Measurements from ENCODE around the gene PLCD4. TPM values are rescaled to one million over a fixed set of nuclear protein-coding genes. Genes with fewer than 3 reads are reported as not detected.

Gene PLCD4
- total and polyA plus RNA-seq, 4 donors: 7.0 to 12.8 (median 8.7) TPM

DNA sequence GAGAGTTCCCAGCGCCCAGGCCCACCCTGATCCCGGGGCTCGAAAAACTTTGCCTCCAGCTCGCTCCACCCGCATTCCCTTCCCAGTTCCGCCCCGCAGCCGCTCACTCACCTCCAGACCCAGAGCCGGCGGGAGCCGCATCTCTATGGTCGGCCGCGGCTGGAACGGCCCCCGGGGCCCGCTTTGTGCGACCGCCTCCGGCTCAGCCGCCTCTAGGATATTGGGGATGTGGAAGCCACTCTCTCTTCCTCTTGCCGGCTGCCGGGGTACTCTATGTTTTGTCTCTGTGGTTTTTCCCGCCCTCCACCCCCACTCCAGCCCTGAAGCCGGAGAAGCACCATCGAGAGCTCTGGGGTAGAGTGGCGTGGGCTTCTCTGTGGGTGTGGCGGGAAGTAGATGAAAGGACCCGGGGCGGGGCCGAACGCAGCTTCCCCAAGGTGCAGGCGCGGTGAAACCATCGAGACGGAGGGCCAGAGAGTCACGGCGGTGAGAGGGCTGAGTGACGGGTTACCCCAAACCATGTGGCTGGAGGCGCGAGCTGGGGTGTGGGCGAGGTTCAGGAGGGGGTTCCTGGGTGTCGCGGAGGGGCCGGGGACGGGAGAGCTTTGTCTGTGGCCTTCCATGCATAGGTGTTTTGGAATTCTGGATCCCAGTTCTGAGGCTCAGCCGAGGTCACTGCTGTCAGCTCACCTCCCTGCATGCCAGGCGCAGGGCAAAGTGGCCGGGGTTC is 51.7 kb downstream of the PLCD4 start, which contains the start of the genes BCS1L and ZNF142:
TSS of gene BCS1L (plus strand) at position 426 of the 730 bp plus-strand sequence. CDS start 1,305 bp downstream, outside the sequence.
TSS of gene ZNF142 (minus strand) at position 366 of the 730 bp plus-strand sequence. CDS start 3,194 bp downstream, outside the sequence.
- peak within 1 kb of the TSS; percentile 69 for H3K4me3 ChIP-seq (ENCODE audit: low read depth, low read length)
- H3K27ac ChIP-seq (ENCODE audit: low read depth, low read length): peak within 1 kb of the TSS; percentile 36
- H3K27me3 ChIP-seq (ENCODE audit: control insufficient read depth, insufficient read depth, low read length): no peaks in the 10 kb centered on the region
- H3K36me3 ChIP-seq (ENCODE audit: control insufficient read depth, insufficient read depth, low read length): peaks cover 64% of the 10 kb centered on the region
- no peaks in the 10 kb centered on the region for H3K9me3 ChIP-seq (ENCODE audit: control insufficient read depth, insufficient read depth, low read length)
- WGBS (ENCODE audit: insufficient coverage): 0% methylated on average over 39 of the region's 49 CpGs
- peaks cover 11% of the 10 kb centered on the region for H3K4me1 ChIP-seq (ENCODE audit: control insufficient read depth, insufficient read depth, low read length)
- DNase-seq (ENCODE audit: low read depth in 4 of 6, low spot score in 6 of 6): peak; percentile 77 to 98 (median 87)

DNA sequence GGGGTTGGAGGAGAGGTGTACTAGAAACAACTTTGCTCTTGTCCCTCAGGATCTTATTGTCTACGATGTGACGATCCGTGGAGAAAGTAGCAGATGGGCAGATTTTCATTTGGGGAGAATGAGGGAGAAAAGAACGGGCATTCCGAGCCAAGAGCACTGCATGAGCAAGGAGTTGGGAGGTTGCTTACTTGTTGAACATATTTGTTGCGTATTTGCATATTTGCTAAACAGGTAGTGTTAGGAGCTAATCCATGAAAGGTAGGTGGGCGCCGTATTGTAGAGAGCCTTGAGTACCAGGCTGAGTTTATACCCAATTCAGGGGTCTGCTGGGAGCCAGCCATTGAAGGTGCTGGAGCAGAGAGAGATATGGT is 52.3 kb downstream of the PLCD4 start:
- Histone ChIP-seq H3K36me3 (ENCODE audit: control insufficient read depth, insufficient read depth, low read length) (peaks cover 66% of the 10 kb centered on the region), H3K9me3 (ENCODE audit: control insufficient read depth, insufficient read depth, low read length) (no peaks in the 10 kb centered on the region), H3K4me1 (ENCODE audit: control insufficient read depth, insufficient read depth, low read length) (peaks cover 11% of the 10 kb centered on the region), H3K4me3 (ENCODE audit: low read depth, low read length) (peak overlapping the region; percentile 69), H3K27ac (ENCODE audit: low read depth, low read length) (no peak overlapping the region), H3K27me3 (ENCODE audit: control insufficient read depth, insufficient read depth, low read length) (no peaks in the 10 kb centered on the region)
- no peak for DNase-seq (ENCODE audit: low read depth in 4 of 6, low spot score in 6 of 6)
- WGBS (ENCODE audit: insufficient coverage): 19% methylated on average over 8 of the region's 8 CpGs

DNA sequence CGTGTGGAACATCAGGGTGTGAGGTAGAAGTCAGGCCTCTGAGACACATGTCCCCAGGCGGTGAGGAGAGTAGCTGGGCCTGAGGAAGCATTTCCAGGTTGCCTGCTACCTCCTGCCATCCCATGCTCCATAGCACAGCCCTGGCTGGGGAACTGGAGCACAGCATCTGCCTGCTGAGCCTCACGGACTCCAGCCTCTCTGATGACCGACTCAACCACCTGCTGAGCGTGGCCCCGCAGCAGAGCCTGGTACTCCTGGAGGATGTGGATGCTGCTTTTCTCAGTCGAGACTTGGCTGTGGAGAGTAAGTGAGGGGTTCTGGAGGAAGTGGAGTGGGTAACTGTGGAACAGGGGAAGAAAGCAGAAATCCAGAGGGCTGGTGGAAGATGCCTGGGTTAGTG is 54.7 kb downstream of the PLCD4 start:
- Histone ChIP-seq H3K9me3 (ENCODE audit: control insufficient read depth, insufficient read depth, low read length) (no peaks in the 10 kb centered on the region), H3K4me1 (ENCODE audit: control insufficient read depth, insufficient read depth, low read length) (peaks cover 11% of the 10 kb centered on the region), H3K27ac (ENCODE audit: low read depth, low read length) (no peak overlapping the region), H3K27me3 (ENCODE audit: control insufficient read depth, insufficient read depth, low read length) (no peaks in the 10 kb centered on the region), H3K36me3 (ENCODE audit: control insufficient read depth, insufficient read depth, low read length) (peaks cover 68% of the 10 kb centered on the region), H3K4me3 (ENCODE audit: low read depth, low read length) (no peak overlapping the region)
- DNase-seq (ENCODE audit: low read depth in 4 of 6, low spot score in 6 of 6): no peak
- 90% methylated on average over 7 of the region's 7 CpGs for WGBS (ENCODE audit: insufficient coverage)

DNA sequence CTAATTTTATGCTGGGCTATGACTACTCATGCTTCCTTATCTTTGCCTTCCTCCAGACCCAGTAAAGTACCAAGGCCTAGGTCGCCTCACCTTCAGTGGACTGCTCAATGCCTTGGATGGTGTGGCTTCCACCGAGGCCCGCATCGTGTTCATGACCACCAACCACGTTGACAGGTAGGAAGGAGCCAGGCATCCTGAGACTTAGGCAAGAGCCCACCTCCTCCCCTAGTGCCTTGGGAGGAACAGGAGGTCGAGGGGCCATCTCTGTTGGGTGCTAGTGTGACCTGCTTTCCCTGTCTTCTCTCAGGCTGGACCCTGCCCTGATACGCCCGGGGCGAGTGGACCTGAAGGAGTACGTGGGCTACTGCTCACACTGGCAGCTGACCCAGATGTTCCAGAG is 55.1 kb downstream of the PLCD4 start:
- peaks cover 11% of the 10 kb centered on the region for H3K4me1 ChIP-seq (ENCODE audit: control insufficient read depth, insufficient read depth, low read length)
- H3K36me3 ChIP-seq (ENCODE audit: control insufficient read depth, insufficient read depth, low read length): peaks cover 69% of the 10 kb centered on the region
- 93% methylated on average over 10 of the region's 10 CpGs for WGBS (ENCODE audit: insufficient coverage)
- H3K27me3 ChIP-seq (ENCODE audit: control insufficient read depth, insufficient read depth, low read length): no peaks in the 10 kb centered on the region
- H3K4me3 ChIP-seq (ENCODE audit: low read depth, low read length): no peak overlapping the region
- H3K27ac ChIP-seq (ENCODE audit: low read depth, low read length): no peak overlapping the region
- H3K9me3 ChIP-seq (ENCODE audit: control insufficient read depth, insufficient read depth, low read length): no peaks in the 10 kb centered on the region
- DNase-seq (ENCODE audit: low read depth in 4 of 6, low spot score in 6 of 6): no peak

DNA sequence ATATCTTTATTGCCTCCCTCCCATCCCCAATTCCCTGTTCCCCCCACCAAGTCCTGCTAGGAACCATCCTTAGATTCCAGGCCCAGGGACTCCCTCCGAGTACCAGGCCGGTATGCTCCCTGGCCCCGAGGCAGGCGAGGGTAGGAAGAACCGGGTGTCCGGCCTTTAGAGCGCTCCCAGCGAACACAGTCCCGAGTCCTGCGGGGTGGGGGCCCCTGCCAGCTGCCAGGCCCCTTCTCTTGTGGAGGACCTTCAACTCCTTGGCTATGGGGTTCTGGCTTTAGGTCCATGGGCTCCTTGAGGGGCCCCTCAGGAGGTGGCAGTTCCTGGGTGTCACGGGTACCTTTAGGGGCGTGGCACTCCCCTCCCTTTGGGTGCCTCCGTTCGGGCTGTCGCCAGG is 56.2 kb downstream of the PLCD4 start:
- H3K36me3 ChIP-seq (ENCODE audit: control insufficient read depth, insufficient read depth, low read length): peaks cover 73% of the 10 kb centered on the region
- 89% methylated on average over 15 of the region's 15 CpGs for WGBS (ENCODE audit: insufficient coverage)
- no peak for DNase-seq (ENCODE audit: low read depth in 4 of 6, low spot score in 6 of 6)

DNA sequence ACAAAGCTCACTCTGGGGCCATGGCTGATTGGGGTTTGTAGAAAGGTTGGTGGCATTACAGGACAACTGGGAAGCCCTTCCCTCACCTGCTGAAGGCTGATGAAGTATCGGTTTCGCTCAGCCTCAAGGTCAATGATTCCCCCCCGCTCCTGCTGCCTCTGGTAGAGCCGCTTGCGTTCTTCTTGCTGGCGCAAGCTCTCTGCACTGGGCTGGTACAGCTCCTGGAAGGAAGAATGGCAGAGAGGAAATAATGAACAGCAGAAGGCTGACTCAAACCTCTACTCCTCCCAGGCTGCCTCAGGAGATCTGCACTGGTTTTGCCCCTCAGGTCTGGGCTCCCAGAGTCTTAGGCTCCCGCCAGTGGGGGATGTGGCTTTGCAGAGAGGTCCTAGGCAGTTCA is 57.0 kb downstream of the PLCD4 start:
- Histone ChIP-seq H3K9me3 (ENCODE audit: control insufficient read depth, insufficient read depth, low read length) (no peaks in the 10 kb centered on the region), H3K27me3 (ENCODE audit: control insufficient read depth, insufficient read depth, low read length) (no peaks in the 10 kb centered on the region), H3K4me1 (ENCODE audit: control insufficient read depth, insufficient read depth, low read length) (no peaks in the 10 kb centered on the region), H3K27ac (ENCODE audit: low read depth, low read length) (no peak overlapping the region), H3K36me3 (ENCODE audit: control insufficient read depth, insufficient read depth, low read length) (peaks cover 73% of the 10 kb centered on the region), H3K4me3 (ENCODE audit: low read depth, low read length) (no peak overlapping the region)
- WGBS (ENCODE audit: insufficient coverage): 100% methylated on average over 6 of the region's 7 CpGs
- no peak for DNase-seq (ENCODE audit: low read depth in 4 of 6, low spot score in 6 of 6)

More for the DNA sequence above, 56.2 kb downstream of the PLCD4 start:
- no peaks in the 10 kb centered on the region for H3K9me3 ChIP-seq (ENCODE audit: control insufficient read depth, insufficient read depth, low read length)
- no peak overlapping the region for H3K27ac ChIP-seq (ENCODE audit: low read depth, low read length)
- H3K4me3 ChIP-seq (ENCODE audit: low read depth, low read length): no peak overlapping the region
- peaks cover 2% of the 10 kb centered on the region for H3K4me1 ChIP-seq (ENCODE audit: control insufficient read depth, insufficient read depth, low read length)
- H3K27me3 ChIP-seq (ENCODE audit: control insufficient read depth, insufficient read depth, low read length): no peaks in the 10 kb centered on the region

DNA sequence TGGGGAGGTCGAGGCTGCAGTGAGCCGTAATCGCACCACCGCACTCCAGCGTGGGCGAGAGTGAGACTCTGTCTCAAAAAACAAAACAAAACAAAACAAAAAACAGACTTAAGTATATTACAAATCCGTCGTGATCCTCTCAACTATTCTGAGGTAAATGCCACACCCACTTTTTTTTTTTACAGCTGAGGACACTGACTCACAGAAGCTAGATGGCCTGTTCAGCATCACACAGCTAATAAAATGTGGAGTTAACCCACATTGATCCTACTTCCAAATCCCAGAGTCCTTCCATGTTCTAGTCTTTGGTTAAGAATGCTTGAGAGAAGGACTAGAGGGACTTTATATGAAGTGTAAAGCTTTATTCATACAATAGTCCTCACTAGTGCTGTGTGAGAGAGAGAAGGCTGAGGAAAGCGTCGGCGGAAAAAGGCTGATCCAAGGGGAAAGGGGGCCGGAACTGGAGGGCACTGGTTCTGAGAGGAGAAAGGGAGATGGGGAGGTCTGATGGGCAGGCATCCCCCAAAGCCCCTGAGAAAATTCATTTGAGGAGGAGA is 63.5 kb downstream of the PLCD4 start:
- Histone ChIP-seq H3K36me3 (ENCODE audit: control insufficient read depth, insufficient read depth, low read length) (peaks cover 36% of the 10 kb centered on the region), H3K27ac (ENCODE audit: low read depth, low read length) (peak overlapping the region; percentile 84), H3K9me3 (ENCODE audit: control insufficient read depth, insufficient read depth, low read length) (no peaks in the 10 kb centered on the region), H3K27me3 (ENCODE audit: control insufficient read depth, insufficient read depth, low read length) (no peaks in the 10 kb centered on the region), H3K4me3 (ENCODE audit: low read depth, low read length) (peak overlapping the region; percentile 93), H3K4me1 (ENCODE audit: control insufficient read depth, insufficient read depth, low read length) (peaks cover 16% of the 10 kb centered on the region)
- DNase-seq (ENCODE audit: low read depth in 4 of 6, low spot score in 6 of 6): no peak
- WGBS (ENCODE audit: insufficient coverage): 40% methylated on average over 12 of the region's 12 CpGs

DNA sequence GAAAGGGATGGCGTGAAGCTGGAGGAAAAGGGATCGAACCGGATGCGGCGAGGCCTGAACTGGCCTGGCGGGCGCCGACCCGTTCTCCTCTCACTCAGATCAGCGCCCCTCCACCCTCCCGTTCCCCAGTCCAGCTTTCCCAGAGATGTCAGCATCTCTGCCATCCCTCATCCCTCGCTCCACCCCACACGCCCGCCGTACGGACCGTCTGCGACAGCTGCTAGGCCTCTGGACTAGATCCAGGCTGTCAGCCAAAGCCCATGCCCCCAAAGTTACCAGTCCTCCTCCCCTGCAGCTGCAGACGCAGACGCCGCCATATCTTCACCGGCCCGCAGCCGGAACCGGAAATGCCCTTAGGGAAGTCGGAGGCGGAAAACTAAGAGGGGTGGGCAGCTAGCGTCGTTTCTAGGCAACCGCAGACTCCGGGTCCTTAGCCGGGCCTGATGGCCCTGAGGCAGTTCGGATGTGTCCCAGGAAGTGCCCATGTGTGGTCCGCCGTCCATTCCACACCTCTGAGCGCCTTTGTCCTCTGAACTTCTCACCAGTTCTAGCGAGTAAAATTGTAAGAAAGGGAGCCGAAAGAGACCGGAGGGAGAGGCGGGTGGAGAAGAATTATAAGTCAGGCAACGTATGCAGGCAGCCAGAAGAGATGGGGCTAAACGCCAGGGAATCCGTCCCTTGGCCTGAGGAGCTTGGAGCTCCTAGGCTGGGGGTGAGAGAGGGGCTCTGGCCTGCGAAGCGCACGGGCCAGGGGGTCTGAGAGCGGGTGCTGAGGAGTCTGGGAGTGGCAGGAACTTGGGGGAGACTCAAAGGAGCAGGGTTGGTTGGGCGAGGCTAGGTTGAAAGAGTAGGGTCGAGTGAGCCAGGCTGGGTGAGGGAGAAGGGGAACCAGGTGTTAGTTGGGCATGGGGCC is 64.2 kb downstream of the PLCD4 start, which contains the start of the genes RNF25 and STK36:
TSS of gene RNF25 (minus strand) at position 349 of the 913 bp plus-strand sequence. CDS start at position 317, 32 bp downstream.
TSS of gene STK36 (plus strand) at position 433 of the 913 bp plus-strand sequence. CDS start 744 bp downstream, outside the sequence.
- peaks cover 16% of the 10 kb centered on the region for H3K4me1 ChIP-seq (ENCODE audit: control insufficient read depth, insufficient read depth, low read length)
- H3K36me3 ChIP-seq (ENCODE audit: control insufficient read depth, insufficient read depth, low read length): peaks cover 36% of the 10 kb centered on the region
- no peaks in the 10 kb centered on the region for H3K27me3 ChIP-seq (ENCODE audit: control insufficient read depth, insufficient read depth, low read length)
- H3K9me3 ChIP-seq (ENCODE audit: control insufficient read depth, insufficient read depth, low read length): no peaks in the 10 kb centered on the region
- DNase-seq (ENCODE audit: low read depth in 4 of 6, low spot score in 6 of 6): peak; percentile 83 to 98 (median 86)
- WGBS (ENCODE audit: insufficient coverage): under 1% methylated on average over 41 of the region's 49 CpGs
- H3K4me3 ChIP-seq (ENCODE audit: low read depth, low read length): peak within 1 kb of the TSS; percentile 93
- H3K27ac ChIP-seq (ENCODE audit: low read depth, low read length): peak within 1 kb of the TSS; percentile 84

DNA sequence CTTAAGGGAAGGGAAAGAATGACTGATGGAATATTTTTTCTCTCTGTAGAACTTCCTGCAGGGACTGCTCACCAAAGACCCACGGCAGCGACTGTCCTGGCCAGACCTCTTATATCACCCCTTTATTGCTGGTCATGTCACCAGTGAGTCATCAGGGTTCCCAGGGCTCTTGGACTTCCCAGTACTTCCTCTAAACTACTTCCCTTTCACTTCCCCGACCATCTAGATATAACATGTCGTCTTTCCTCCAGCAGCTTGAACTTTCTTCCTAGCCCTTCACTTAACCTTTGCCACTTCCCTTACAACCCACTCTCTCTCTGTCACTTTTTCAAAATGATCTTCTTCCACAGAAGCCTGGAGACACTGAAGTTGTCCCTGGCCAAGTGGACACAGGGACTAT is 71.4 kb downstream of the PLCD4 start:
- 88% methylated on average over 4 of the region's 4 CpGs for WGBS (ENCODE audit: insufficient coverage)
- Histone ChIP-seq H3K9me3 (ENCODE audit: control insufficient read depth, insufficient read depth, low read length) (no peaks in the 10 kb centered on the region), H3K4me3 (ENCODE audit: low read depth, low read length) (no peak overlapping the region), H3K27me3 (ENCODE audit: control insufficient read depth, insufficient read depth, low read length) (no peaks in the 10 kb centered on the region), H3K27ac (ENCODE audit: low read depth, low read length) (no peak overlapping the region), H3K4me1 (ENCODE audit: control insufficient read depth, insufficient read depth, low read length) (no peaks in the 10 kb centered on the region), H3K36me3 (ENCODE audit: control insufficient read depth, insufficient read depth, low read length) (peaks cover 63% of the 10 kb centered on the region)
- no peak for DNase-seq (ENCODE audit: low read depth in 4 of 6, low spot score in 6 of 6)

Data from spinal cord (tissue), 10 donors.